ENCODE data around the gene MYO1D. TPM values are rescaled to one million over a fixed set of nuclear protein-coding genes. Genes with fewer than 3 reads are reported as not detected.
A peak's percentile ranks its signal among the peaks of the same experiment; 100 is the strongest.

Gene MYO1D
- total RNA-seq, 2 experiments from 2014 or later = 0.09 to 0.89 TPM

GRCh38 chr17:32854832-32855389 lies 22.0 kb downstream of the MYO1D start:
- POLR2A ChIA-PET = no interaction called here
- BruUV-seq (replicated peaks) = no TSS peak
- H4K20me1 ChIP-seq (ENCODE audit: insufficient read depth, low read length) = no peaks in the 10 kb centered on the region

GRCh38 chr17:32854207-32854606 lies 22.7 kb downstream of the MYO1D start:
- CTCF ChIA-PET (ENCODE audit: unreplicated experiment) = no interaction called here
- H3K4me1 ChIP-seq (ENCODE audit: insufficient read depth, low read length, poor library complexity, severe bottlenecking) = no peaks in the 10 kb centered on the region
- H3K79me2 ChIP-seq (ENCODE audit: insufficient read depth, low read depth, low read length) = no peaks in the 10 kb centered on the region
- H3K36me3 ChIP-seq (ENCODE audit: insufficient read depth, low read length) = no peaks in the 10 kb centered on the region
- no peak overlapping the region for H2AFZ ChIP-seq (ENCODE audit: low read length)
- no peak for DNase-seq (ENCODE audit: low spot score)
- H4K20me1 ChIP-seq (ENCODE audit: insufficient read depth, low read length) = no peaks in the 10 kb centered on the region
- BruUV-seq (replicated peaks) = no TSS peak
- no peak overlapping the region for H3K4me2 ChIP-seq (ENCODE audit: low read length)
- H3K4me3 ChIP-seq (ENCODE audit: low read depth, low read length, poor library complexity, severe bottlenecking) = no peak overlapping the region
- POLR2A ChIA-PET = no interaction called here
- intact Hi-C loops (cut with micrococcal nuclease; ENCODE audit: unreplicated experiment) = no loop called here
- TF ChIP-seq EZH2phosphoT487 (IDR thresholded peaks at IDR 0.05; ENCODE audit: borderline replicate concordance, low read depth, low read length) = no peak
- TF ChIP-seq CTCF (conservative IDR thresholded peaks at IDR 0.05; ENCODE audit: low read length) = no peak
- H3K27ac ChIP-seq (ENCODE audit: low read depth, low read length, poor library complexity, severe bottlenecking) = no peak overlapping the region
- H3K9me3 ChIP-seq (ENCODE audit: low read length) = no peaks in the 10 kb centered on the region
- H3K9me2 ChIP-seq (ENCODE audit: insufficient read depth, low read length) = no peaks in the 10 kb centered on the region

More at GRCh38 chr17:32854832-32855389, 22.0 kb downstream of the MYO1D start:
- Histone ChIP-seq H3K9me3 (ENCODE audit: low read length) (no peaks in the 10 kb centered on the region), H3K9me2 (ENCODE audit: insufficient read depth, low read length) (no peaks in the 10 kb centered on the region), H3K4me1 (ENCODE audit: insufficient read depth, low read length, poor library complexity, severe bottlenecking) (no peaks in the 10 kb centered on the region), H3K27ac (ENCODE audit: low read depth, low read length, poor library complexity, severe bottlenecking) (no peak overlapping the region), H2AFZ (ENCODE audit: low read length) (no peak overlapping the region), H3K79me2 (ENCODE audit: insufficient read depth, low read depth, low read length) (no peaks in the 10 kb centered on the region), H3K36me3 (ENCODE audit: insufficient read depth, low read length) (no peaks in the 10 kb centered on the region), H3K4me2 (ENCODE audit: low read length) (no peak overlapping the region), H3K4me3 (ENCODE audit: low read depth, low read length, poor library complexity, severe bottlenecking) (no peak overlapping the region)
- intact Hi-C loops (cut with micrococcal nuclease; ENCODE audit: unreplicated experiment) = no loop called here
- CTCF ChIA-PET (ENCODE audit: unreplicated experiment) = no interaction called here
- no peak for DNase-seq (ENCODE audit: low spot score)
- TF ChIP-seq CTCF (conservative IDR thresholded peaks at IDR 0.05; ENCODE audit: low read length) (0 out of 2 replicates have a peak, but pooled peaks have one; percentile 22), EZH2phosphoT487 (IDR thresholded peaks at IDR 0.05; ENCODE audit: borderline replicate concordance, low read depth, low read length) (no peak)

- H3K9me2 ChIP-seq (ENCODE audit: insufficient read depth, low read length) = no peaks in the 10 kb centered on the region
- no peak overlapping the region for H3K4me2 ChIP-seq (ENCODE audit: low read length)
- intact Hi-C loops (cut with micrococcal nuclease; ENCODE audit: unreplicated experiment) = no loop called here
- no peaks in the 10 kb centered on the region for H3K9me3 ChIP-seq (ENCODE audit: low read length)
- no peak overlapping the region for H2AFZ ChIP-seq (ENCODE audit: low read length)
- H3K79me2 ChIP-seq (ENCODE audit: insufficient read depth, low read depth, low read length) = no peaks in the 10 kb centered on the region
- H4K20me1 ChIP-seq (ENCODE audit: insufficient read depth, low read length) = no peaks in the 10 kb centered on the region
- ChIA-PET CTCF (ENCODE audit: unreplicated experiment) (no interaction called here), POLR2A (no interaction called here)
- no peak for DNase-seq (ENCODE audit: low spot score)
- H3K4me3 ChIP-seq (ENCODE audit: low read depth, low read length, poor library complexity, severe bottlenecking) = no peak overlapping the region
- H3K36me3 ChIP-seq (ENCODE audit: insufficient read depth, low read length) = no peaks in the 10 kb centered on the region
- no TSS peak for BruUV-seq (replicated peaks)
- TF ChIP-seq CTCF (conservative IDR thresholded peaks at IDR 0.05; ENCODE audit: low read length) = no peak
- TF ChIP-seq EZH2phosphoT487 (IDR thresholded peaks at IDR 0.05; ENCODE audit: borderline replicate concordance, low read depth, low read length) = no peak
- no peak overlapping the region for H3K27ac ChIP-seq (ENCODE audit: low read depth, low read length, poor library complexity, severe bottlenecking)
- H3K4me1 ChIP-seq (ENCODE audit: insufficient read depth, low read length, poor library complexity, severe bottlenecking) = no peaks in the 10 kb centered on the region
These were observed 24.1 kb downstream of the MYO1D start for GRCh38 chr17:32852811-32853210.
